Aorta (tissue), 5 donors: Measurements from ENCODE around the gene RNF150. TPM values are rescaled to one million over a fixed set of nuclear protein-coding genes. Genes with fewer than 3 reads are reported as not detected.

Experiments used
- ATAC-seq: fragments of 200-7000 bp; cut with Tn5 transposase; one replicate; pipeline ENCODE4 v1.9.1; 2022; ENCODE audit warnings: moderate library complexity; ENCODE audit not compliant: low FRiP score
- DNase-seq, 2 donors: peaks; one replicate each; pipeline ENCODE4 v3.0.0-alpha.2; 2020
- H3K27ac ChIP-seq, 2 donors: one replicate each; pipeline ENCODE4 v1.5.1; 2013; ENCODE audit warnings: low read length in 2 of 2, mild to moderate bottlenecking in 2 of 2, moderate library complexity in 2 of 2, control low read depth in 1 of 2, inconsistent platforms in 1 of 2, low read depth in 1 of 2
- H3K27me3 ChIP-seq, 2 donors: one replicate each; pipeline ENCODE4 v1.6.1; 2013; ENCODE audit warnings: control low read depth in 1 of 2, low read length in 1 of 2, mild to moderate bottlenecking in 1 of 2, moderate library complexity in 1 of 2; ENCODE audit not compliant: insufficient read depth in 2 of 2, control insufficient read depth in 1 of 2
- H3K36me3 ChIP-seq, 2 donors: one replicate each; pipeline ENCODE4 v1.6.1; 2013; ENCODE audit warnings: control low read depth in 1 of 2, low read length in 1 of 2, mild to moderate bottlenecking in 1 of 2; ENCODE audit not compliant: insufficient read depth in 2 of 2, control insufficient read depth in 1 of 2
- H3K4me1 ChIP-seq, 2 donors: one replicate each; pipeline ENCODE4 v1.6.1; 2013; ENCODE audit warnings: low read length in 2 of 2, control low read depth in 1 of 2, mild to moderate bottlenecking in 1 of 2, moderate library complexity in 1 of 2; ENCODE audit not compliant: insufficient read depth in 2 of 2, control insufficient read depth in 1 of 2
- H3K4me3 ChIP-seq, 2 donors: one replicate each; pipeline ENCODE4 v1.5.1; 2013; ENCODE audit warnings: low read length in 2 of 2, control low read depth in 1 of 2, mild to moderate bottlenecking in 1 of 2
- H3K9me3 ChIP-seq: one replicate; pipeline ENCODE4 v1.6.1; 2013; ENCODE audit warnings: mild to moderate bottlenecking, low read length; ENCODE audit not compliant: control insufficient read depth
- WGBS, 2 donors: extraction: QIAGEN DNeasy Blood & Tissue Kit; methylation state at CpG; one replicate each; pipeline ENCODE4 v1.1.7; 2013; 5-methylcytosine and 5-hydroxymethylcytosine counted together
- intact Hi-C, 2 donors: fragments of 100-400 bp; cut with DNase I; formaldehyde crosslinking; loops; one replicate each; pipeline versions ENCODE4 v1.14.2 to v1.15.0; 2022
- polyA plus RNA-seq, 2 donors: library from polyadenylated mRNA; stranded (reverse); fragments of 200-250 nt; gene quantifications; one replicate each; pipeline ENCODE4 v1.2.3, GENCODE V29; 2013
- total RNA-seq, 2 donors: library from RNA; stranded (reverse); fragmentation: NEBNext Ultra II Directional; extraction: Animal tissue kit (Norgen Biotek cat#: 25700); gene quantifications; one replicate each; pipeline ENCODE4 v1.2.1, GENCODE V29; 2021
- donor health status: healthy with polysubstance abuse.
- donor health status: Bipolar disorder and iron deficiency.
- donor health status: DM: no; HTN: no; CAD: no.
- donor health status: DM: no; HTN: no; CAD: no.
- donor health status: DM: yes; HTN: yes; CAD: no.

Gene RNF150
- total and polyA plus RNA-seq, 4 donors, result 2.0 to 22.8 (median 10.6) TPM

DNA sequence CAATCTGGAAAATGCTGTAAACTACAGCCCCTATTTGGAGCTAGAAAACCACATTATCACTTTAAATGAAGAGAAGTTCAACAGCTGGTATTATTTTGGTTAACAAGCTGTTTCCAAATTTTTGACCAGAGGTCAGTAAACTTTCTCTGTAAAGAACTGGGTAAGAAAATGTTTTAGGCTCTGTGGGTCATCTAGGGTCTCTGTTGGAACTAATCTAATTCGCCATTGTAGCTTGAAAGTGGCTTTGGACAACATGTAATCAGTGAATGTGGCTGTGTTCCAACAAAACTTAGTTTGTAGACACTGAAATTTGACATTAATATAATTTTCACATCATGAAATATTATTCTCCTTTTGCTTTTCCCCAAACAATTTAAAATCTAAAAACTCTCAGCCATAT, 25.8 kb upstream of the RNF150 start:
- Histone ChIP-seq H3K36me3 (no peaks in the 10 kb centered on the region), H3K4me3 (no peak overlapping the region), H3K9me3 (no peaks in the 10 kb centered on the region), H3K27me3 (peaks cover 0 to 2% of the 10 kb centered on the region in 2 donors), H3K27ac (no peak overlapping the region), H3K4me1 (no peaks in the 10 kb centered on the region)
- DNase-seq (no peak), ATAC-seq (no peak)
- 82 to 86% methylated on average over 1 of the region's 1 CpG for WGBS, 2 donors
- intact Hi-C loops, result no loop called here

DNA sequence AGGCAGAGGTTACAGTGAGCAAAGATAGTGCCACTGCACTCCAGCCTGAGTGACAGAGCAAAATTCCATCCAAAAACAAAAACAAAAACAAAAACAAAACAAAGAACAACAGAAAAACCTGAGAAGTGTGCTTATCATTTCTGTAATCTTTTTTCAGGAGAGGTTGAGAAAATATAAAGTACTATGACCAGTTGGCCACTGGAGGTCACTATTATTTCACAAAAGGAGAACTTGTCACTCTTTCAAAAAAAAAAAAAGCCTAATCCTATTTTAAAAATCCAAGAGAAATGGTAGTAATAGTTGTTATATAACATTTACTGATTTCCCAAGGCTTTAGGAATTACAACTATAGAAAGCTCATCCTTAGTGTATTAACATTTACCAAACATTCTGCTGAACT, 24.9 kb upstream of the RNF150 start:
- H3K36me3 ChIP-seq, result no peaks in the 10 kb centered on the region

DNA sequence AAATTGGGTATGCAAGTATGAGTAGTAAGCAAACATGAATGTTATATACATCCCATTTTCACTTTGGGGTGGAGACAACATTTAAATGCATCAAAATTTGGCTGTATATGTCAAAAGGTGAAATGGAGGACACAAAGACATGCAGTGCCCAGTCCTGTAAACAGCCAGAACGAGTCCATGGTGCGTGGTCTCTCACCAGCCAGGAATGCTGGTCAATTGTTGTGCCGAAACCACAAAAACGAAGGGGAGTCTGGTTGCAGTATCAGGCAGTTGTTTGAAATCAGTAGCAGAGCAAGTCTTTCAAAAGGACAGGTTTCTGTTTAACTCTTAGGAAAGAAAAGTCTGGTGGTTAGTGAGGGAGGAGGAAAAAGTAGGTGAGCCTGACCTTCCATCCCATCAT, 22.3 kb upstream of the RNF150 start:
- Histone ChIP-seq H3K4me1 (no peaks in the 10 kb centered on the region), H3K4me3 (no peak overlapping the region), H3K9me3 (no peaks in the 10 kb centered on the region), H3K27me3 (peaks cover 0 to 2% of the 10 kb centered on the region in 2 donors), H3K36me3 (no peaks in the 10 kb centered on the region), H3K27ac (no peak overlapping the region)
- no peak for ATAC-seq
- intact Hi-C loops, result no loop called here
- WGBS, 2 donors, result 89 to 92% methylated on average over 4 of the region's 4 CpGs
- DNase-seq, result no peak

More for the DNA sequence above, 24.9 kb upstream of the RNF150 start:
- Histone ChIP-seq H3K27me3 (peaks cover 0 to 2% of the 10 kb centered on the region in 2 donors), H3K4me3 (no peak overlapping the region), H3K27ac (no peak overlapping the region), H3K4me1 (no peaks in the 10 kb centered on the region), H3K9me3 (no peaks in the 10 kb centered on the region)
- no peak for ATAC-seq
- DNase-seq, result no peak
- intact Hi-C loops, result no loop called here

DNA sequence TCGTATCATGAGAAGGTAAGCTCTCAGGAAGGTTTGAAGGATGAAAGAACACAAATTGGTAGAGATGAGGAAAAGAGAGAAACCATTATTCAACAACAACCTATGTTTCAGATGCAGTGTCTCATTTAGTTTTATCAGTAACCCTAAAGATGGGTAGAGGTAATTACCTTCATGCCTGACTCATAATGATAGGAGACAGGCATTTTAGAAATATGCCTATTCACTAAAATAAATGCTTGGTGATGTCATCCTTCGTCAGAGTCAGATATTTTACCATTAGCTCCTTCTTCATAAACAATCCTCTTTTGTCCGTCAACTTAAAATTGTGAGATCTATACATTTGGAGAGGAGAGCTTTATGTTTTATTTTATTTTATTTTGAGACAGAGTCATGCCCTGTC, 21.5 kb upstream of the RNF150 start:
- intact Hi-C loops, result no loop called here

DNA sequence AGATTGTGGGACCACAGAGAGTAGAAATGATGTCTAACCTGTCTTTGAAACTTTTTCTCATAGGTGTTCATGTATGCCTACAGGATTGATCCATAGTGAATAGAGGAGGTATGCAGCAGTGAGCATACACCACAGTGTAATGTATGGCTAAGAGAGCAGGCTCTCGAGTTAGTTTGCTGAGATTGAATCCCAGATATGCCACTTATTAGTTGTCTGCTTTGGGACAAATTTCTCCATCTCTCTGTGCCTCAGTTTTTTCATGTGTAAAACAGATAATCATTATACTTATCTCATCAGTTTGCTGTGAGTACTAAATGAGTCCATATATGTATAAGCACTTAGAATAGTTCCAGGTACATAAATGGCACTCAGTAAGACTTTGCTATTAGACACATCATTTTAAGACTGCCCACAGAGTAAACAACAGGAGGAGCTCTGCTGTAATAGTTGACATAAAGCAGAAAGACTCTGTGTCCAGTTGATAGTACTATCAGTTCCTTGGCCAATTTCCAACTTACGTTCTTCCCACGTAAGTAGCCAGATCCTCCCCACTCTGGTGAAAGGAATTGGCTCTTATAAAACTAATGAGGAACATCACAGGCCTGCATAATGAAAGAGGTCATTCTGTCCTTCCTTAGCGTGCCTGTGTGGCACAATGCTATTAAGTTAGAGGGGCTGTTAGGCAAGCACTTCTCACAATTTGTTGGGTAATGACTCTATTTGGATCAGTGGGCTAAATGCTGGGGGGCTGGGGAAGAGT, 20.7 kb upstream of the RNF150 start:
- no peaks in the 10 kb centered on the region for H3K4me1 ChIP-seq
- WGBS, 2 donors, result 54 to 59% methylated on average over 4 of the region's 4 CpGs
- no peak overlapping the region for H3K4me3 ChIP-seq
- DNase-seq, result no peak
- peaks cover 0 to 2% of the 10 kb centered on the region in 2 donors for H3K27me3 ChIP-seq
- no peak for ATAC-seq
- no peaks in the 10 kb centered on the region for H3K36me3 ChIP-seq
- intact Hi-C loops, result no loop called here
- H3K27ac ChIP-seq, result no peak overlapping the region
- H3K9me3 ChIP-seq, result no peaks in the 10 kb centered on the region

More for the DNA sequence above, 21.5 kb upstream of the RNF150 start:
- H3K4me3 ChIP-seq, result no peak overlapping the region
- DNase-seq, result no peak
- H3K36me3 ChIP-seq, result no peaks in the 10 kb centered on the region
- H3K9me3 ChIP-seq, result no peaks in the 10 kb centered on the region
- H3K27me3 ChIP-seq, result peaks cover 0 to 2% of the 10 kb centered on the region in 2 donors
- ATAC-seq, result no peak
- H3K4me1 ChIP-seq, result no peaks in the 10 kb centered on the region
- WGBS, 2 donors, result 87 to 91% methylated on average over 3 of the region's 3 CpGs
- no peak overlapping the region for H3K27ac ChIP-seq

DNA sequence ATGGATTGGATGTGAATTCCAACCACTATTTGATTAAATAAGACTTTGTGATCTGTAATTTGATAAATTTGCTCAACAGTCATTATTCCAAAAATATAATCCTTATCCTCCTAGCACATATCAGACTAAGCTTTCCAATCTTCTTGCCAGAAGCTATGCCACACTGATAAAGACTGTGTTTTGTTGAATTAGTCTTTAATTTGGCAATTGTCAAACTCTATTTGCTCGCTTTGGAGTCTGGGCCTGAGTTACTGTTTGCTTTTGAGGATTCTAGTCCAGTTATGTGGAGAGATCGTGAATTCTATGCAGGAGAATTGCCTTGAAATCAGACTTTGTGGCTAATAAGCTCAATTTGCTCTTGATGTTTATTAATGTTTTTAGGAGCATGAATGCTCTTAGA, 10.9 kb upstream of the RNF150 start:
- no peaks in the 10 kb centered on the region for H3K9me3 ChIP-seq
- no peak overlapping the region for H3K4me3 ChIP-seq
- 44 to 63% methylated on average over 2 of the region's 2 CpGs for WGBS, 2 donors
- H3K4me1 ChIP-seq, result no peaks in the 10 kb centered on the region
- no peaks in the 10 kb centered on the region for H3K27me3 ChIP-seq
- no peaks in the 10 kb centered on the region for H3K36me3 ChIP-seq
- H3K27ac ChIP-seq, result no peak overlapping the region
- DNase-seq (no peak), ATAC-seq (no peak)
- intact Hi-C loops, result no loop called here

DNA sequence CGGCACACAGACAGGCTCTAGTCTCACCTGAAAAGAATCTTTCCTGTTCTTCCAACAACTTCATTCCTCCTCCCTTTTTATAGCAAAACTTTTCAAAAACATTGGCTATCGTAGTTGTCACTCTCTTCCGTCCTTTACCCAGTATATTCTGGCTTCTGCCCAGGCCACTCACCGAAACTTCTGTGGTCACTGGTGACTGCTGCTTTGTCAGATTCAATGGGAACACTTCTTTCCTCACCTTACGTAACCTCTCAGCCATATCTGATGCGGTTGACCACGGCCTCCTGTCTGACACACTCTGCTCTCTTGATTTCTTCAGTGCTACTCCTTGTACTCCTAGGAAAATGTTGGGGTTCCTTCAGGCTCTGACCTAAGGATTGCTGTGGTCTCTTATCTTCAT, 9.2 kb upstream of the RNF150 start:
- H3K36me3 ChIP-seq, result no peaks in the 10 kb centered on the region
- intact Hi-C loops, result no loop called here
- 83 to 84% methylated on average over 7 of the region's 7 CpGs for WGBS, 2 donors
- H3K4me1 ChIP-seq, result no peaks in the 10 kb centered on the region
- DNase-seq (no peak), ATAC-seq (no peak)
- no peaks in the 10 kb centered on the region for H3K9me3 ChIP-seq
- H3K4me3 ChIP-seq, result no peak overlapping the region
- H3K27me3 ChIP-seq, result no peaks in the 10 kb centered on the region
- H3K27ac ChIP-seq, result no peak overlapping the region

DNA sequence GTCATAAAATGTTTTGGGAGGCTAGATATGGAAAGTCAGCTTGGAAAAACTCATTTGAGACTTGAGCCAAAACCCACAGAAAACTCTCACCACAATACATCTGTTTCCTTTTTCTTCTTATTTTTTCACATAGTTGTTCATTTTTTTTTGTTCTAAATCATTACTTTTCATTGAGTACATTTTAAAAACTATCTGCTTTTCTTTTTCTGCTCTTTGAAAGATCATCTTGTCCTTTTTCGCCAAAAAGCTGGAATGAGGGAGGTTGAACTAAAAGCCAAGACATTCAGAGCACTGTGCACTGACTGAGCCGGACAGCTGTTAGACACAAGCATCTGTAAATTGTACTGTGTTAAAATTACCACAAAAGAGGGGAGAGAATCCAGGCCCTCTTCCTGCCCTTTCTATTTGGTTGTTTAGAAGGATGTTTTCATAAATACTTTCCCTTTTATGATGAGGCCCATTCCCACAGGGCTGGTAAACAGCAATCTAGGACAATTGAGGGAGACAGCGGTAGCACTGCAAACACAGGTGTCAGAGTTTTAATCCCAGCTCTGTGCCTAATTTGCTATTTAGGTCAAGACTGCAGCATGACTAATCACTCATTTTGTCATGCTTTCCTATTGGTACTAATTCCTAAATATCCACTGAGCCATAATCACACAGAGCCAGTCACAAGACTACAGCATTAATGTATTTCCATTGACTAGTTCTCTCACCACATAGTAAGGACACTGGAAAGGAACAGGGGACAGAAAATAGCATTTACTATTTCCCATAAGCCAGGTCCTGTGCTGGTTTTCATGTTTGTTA, 7.3 kb upstream of the RNF150 start:
- Histone ChIP-seq H3K9me3 (no peaks in the 10 kb centered on the region), H3K36me3 (no peaks in the 10 kb centered on the region), H3K27me3 (no peaks in the 10 kb centered on the region), H3K27ac (no peak overlapping the region), H3K4me3 (no peak overlapping the region), H3K4me1 (no peaks in the 10 kb centered on the region)
- DNase-seq, result no peak
- 80 to 83% methylated on average over 3 of the region's 3 CpGs for WGBS, 2 donors
- no peak for ATAC-seq
- intact Hi-C loops, result no loop called here
